Heart left ventricle (tissue), 16 donors: ENCODE data around the gene WWOX. TPM values are rescaled to one million over a fixed set of nuclear protein-coding genes. Genes with fewer than 3 reads are reported as not detected.
"Not testable (repeated sequence)": the region's sequence is repeated elsewhere in the genome, so short reads cannot be mapped to it uniquely, and the experiment has no call there.

Experiments
- ATAC-seq, 4 donors: fragments of 200-7000 bp; cut with Tn5 transposase; one replicate each; pipeline ENCODE4 v1.9.1; 2020 to 2022; ENCODE audit warnings: moderate library complexity in 4 of 4, mild to moderate bottlenecking in 3 of 4, moderate number of reproducible peaks in 1 of 4
- DNase-seq, 5 donors: peaks; one replicate each; pipeline ENCODE4 v3.0.0-alpha.2; 2020
- H3K27ac ChIP-seq, 12 donors: fragments of 200-600 bp; sonication (generic) in 4 of 12; one replicate each; pipeline versions ENCODE4 v1.5.0 to v1.8.0; 2016 to 2022; ENCODE audit warnings: mild to moderate bottlenecking in 2 of 12
- H3K27me3 ChIP-seq, 9 donors: fragments of 200-600 bp; sonication (generic) in 2 of 9; one replicate each; pipeline versions ENCODE4 v1.5.1 to v1.8.0; 2016 to 2022; ENCODE audit warnings: mild to moderate bottlenecking in 3 of 9
- H3K36me3 ChIP-seq, 9 donors: fragments of 200-600 bp; sonication (generic) in 2 of 9; one replicate each; pipeline versions ENCODE4 v1.5.0 to v1.8.0; 2018 to 2022; ENCODE audit warnings: mild to moderate bottlenecking in 2 of 9
- H3K4me1 ChIP-seq, 12 donors: fragments of 200-600 bp; sonication (generic) in 4 of 12; one replicate each; pipeline versions ENCODE4 v1.5.0 to v1.8.0; 2016 to 2022; ENCODE audit warnings: mild to moderate bottlenecking in 3 of 12
- H3K4me3 ChIP-seq, 12 donors: fragments of 200-600 bp; sonication (generic) in 4 of 12; one replicate each; pipeline versions ENCODE4 v1.5.0 to v1.8.0; 2017 to 2022; ENCODE audit warnings: mild to moderate bottlenecking in 9 of 12, moderate library complexity in 4 of 12
- H3K9me3 ChIP-seq, 12 donors: fragments of 200-600 bp; sonication (generic) in 4 of 12; one replicate each; pipeline versions ENCODE4 v1.5.0 to v1.8.0; 2016 to 2022; ENCODE audit warnings: mild to moderate bottlenecking in 1 of 12
- POLR2A ChIP-seq, 2 donors: fragments of 450-650 bp; IDR thresholded peaks; one replicate each; pipeline ENCODE4 v1.6.1; 2017; ENCODE audit warnings: antibody characterized with exemption in 2 of 2, mild to moderate bottlenecking in 2 of 2, moderate library complexity in 2 of 2
- WGBS, 4 donors: extraction: QIAGEN DNeasy Blood & Tissue Kit in 2 of 4; methylation state at CpG; one replicate each; pipeline versions ENCODE4 v1.1.5 to v1.1.7; 2013 to 2018; 5-methylcytosine and 5-hydroxymethylcytosine counted together
- intact Hi-C, 10 donors: fragments of 100-400 bp; cut with DNase I; formaldehyde crosslinking; loops; one replicate each; pipeline versions ENCODE4 v1.11.1 to v1.14.2; 2022
- long read RNA-seq, 3 donors: library from polyadenylated mRNA; unstranded; transcript quantifications; one replicate each; pipeline ENCODE4 v2.0.0, GENCODE V29; 2020 to 2021
- polyA plus RNA-seq, 2 donors: library from polyadenylated mRNA; stranded (reverse); fragments of 200-250 nt; gene quantifications; one replicate each; pipeline ENCODE4 v1.2.3, GENCODE V29; 2013
- total RNA-seq, 9 donors: library from RNA; depleted of rRNA in 2 of 9; stranded (reverse); fragments of >200 nt in 2 of 9; fragmentation: NEBNext Ultra II Directional in 3 of 9; extraction: Animal tissue kit (Norgen Biotek cat#: 25700) in 3 of 9; gene quantifications; one replicate each; pipeline versions ENCODE4 v1.1.0 to v1.2.4, GENCODE V29; 2016 to 2023
- TF ChIP-seq, protein P1 (sequence below), 12 donors: fragments of 200-600 bp; sonication (generic) in 4 of 12; IDR thresholded peaks; one replicate each; pipeline versions ENCODE4 v1.5.0 to v1.8.0; 2018 to 2022; ENCODE audit warnings: antibody characterized with exemption in 12 of 12, mild to moderate bottlenecking in 5 of 12
- donor health status: ischemic (EF 13 %, LVEDD 7.1; RV severe dilation, severe dysfunction).
- donor health status: healthy with polysubstance abuse.
- donor health status: DM: no; HTN: yes; CAD: no.
- donor health status: DM: no; HTN: no; CAD: no.
- donor health status: ischemic (EF 25% LVEDD 6.9; RV normal size, moderate dysfunction).
- donor health status: ischemic (EF 25% LVEDD 5.7; RV mildly dilated, moderate dysfunction).
- donor health status: healthy.
- donor health status: DM: yes; HTN: yes; CAD: no.
- donor health status: ischemic (EF 35%, LVEDD 5.7; RV mildly dilated, moderate dysfunction).
- donor health status: nonischemic (EF 11% LVEDD 7.7; RV severe dilation, severe dysfunction).
- donor health status: DM: yes; HTN: yes; CAD: no.
- donor health status: PGD.
- donor health status: ischemic (EF 29% LVEDD 5.4; RV normal size, mild dysfunction).
- donor health status: nonischemic (EF 23%, LVEDD 6.1; RV moderate dilation, normal function).

WWOX gene
- 10 to 100 TPM in 5 of 9 donors, 1 to 10 TPM in 4; 4.3 to 18.3 (median 10.1) TPM for total RNA-seq
- 1 to 10 TPM; 4.3 to 4.4 TPM for polyA plus RNA-seq
- long read RNA-seq, donor 1, partial matches to known transcripts, result 0 of 7 reads
- long read RNA-seq, donor 1, other reads (novel, unspliced or antisense), result 5 of 7 reads
- long read RNA-seq, donor 2, partial matches to known transcripts, result 1 of 6 reads
- long read RNA-seq, donor 2, other reads (novel, unspliced or antisense), result 2 of 6 reads
- long read RNA-seq, donor 3, result 0 reads

DNA sequence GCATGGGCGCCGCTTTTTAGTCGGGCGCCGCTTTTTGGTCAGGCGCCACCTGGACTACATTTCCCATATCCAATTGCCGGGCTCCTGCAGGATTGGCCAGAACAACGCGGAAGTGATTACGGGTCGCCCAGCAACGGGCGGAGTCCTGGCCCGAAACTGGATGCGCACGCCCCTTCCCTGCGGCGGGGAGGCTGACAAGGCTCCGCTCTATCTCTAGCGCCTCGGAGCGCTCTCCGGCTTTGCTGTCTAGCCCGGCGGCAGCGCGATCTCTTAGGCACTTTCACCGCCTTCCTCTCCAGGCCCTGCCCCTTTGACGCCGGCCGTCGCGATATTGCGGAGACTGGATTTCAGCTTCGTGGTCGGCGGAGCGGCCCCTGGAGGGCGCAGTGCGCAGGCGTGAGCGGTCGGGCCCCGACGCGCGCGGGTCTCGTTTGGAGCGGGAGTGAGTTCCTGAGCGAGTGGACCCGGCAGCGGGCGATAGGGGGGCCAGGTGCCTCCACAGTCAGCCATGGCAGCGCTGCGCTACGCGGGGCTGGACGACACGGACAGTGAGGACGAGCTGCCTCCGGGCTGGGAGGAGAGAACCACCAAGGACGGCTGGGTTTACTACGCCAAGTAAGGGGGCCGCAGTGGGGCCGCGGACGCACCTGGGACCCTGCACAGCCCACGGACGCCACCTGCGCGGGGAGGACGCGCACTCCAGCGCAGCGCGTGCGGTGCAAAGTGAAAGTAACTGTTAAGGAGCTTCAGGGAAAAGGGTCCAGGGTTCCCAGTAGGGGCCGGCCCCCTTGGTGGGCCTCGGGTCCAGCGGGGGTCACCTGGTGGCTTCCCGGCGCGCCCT lies at the start of gene WWOX:
TSS of gene WWOX (plus strand) at position 384 of the 841 bp plus-strand sequence.
- no peaks in the 10 kb centered on the region for H3K9me3 ChIP-seq
- intact Hi-C loops, result loop anchor here in 5 of 10 donors (2.0 to 10.0 kb wide), 6 partner anchors 53 to 865 kb away; partner anchors contain the start of gene NUDT7 (in 1 of the 5)
- ATAC-seq (peak; percentile 96 to 98 (median 98)), DNase-seq (peak; percentile 95 to 98 (median 97))
- peaks cover 0 to 6% (median 0%) of the 10 kb centered on the region in 9 donors for H3K27me3 ChIP-seq
- H3K27ac ChIP-seq, result peak within 1 kb of the TSS; percentile 60 to 94 (median 87)
- peak within 1 kb of the TSS; percentile 71 to 100 (median 90) for H3K4me3 ChIP-seq
- H3K4me1 ChIP-seq, result peaks cover 0 to 17% (median 8%) of the 10 kb centered on the region in 12 donors
- 0 to 1% (median 0%) methylated on average over 31 to 84 of the region's 84 CpGs for WGBS, 4 donors
- TF ChIP-seq, protein P1, sequence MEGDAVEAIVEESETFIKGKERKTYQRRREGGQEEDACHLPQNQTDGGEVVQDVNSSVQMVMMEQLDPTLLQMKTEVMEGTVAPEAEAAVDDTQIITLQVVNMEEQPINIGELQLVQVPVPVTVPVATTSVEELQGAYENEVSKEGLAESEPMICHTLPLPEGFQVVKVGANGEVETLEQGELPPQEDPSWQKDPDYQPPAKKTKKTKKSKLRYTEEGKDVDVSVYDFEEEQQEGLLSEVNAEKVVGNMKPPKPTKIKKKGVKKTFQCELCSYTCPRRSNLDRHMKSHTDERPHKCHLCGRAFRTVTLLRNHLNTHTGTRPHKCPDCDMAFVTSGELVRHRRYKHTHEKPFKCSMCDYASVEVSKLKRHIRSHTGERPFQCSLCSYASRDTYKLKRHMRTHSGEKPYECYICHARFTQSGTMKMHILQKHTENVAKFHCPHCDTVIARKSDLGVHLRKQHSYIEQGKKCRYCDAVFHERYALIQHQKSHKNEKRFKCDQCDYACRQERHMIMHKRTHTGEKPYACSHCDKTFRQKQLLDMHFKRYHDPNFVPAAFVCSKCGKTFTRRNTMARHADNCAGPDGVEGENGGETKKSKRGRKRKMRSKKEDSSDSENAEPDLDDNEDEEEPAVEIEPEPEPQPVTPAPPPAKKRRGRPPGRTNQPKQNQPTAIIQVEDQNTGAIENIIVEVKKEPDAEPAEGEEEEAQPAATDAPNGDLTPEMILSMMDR (IDR thresholded peaks at IDR 0.05), result peak in 4 of 12 donors; percentile 36 to 89 (median 84)
- peak in 1 of 2 donors; percentile 81 for TF ChIP-seq POLR2A (IDR thresholded peaks at IDR 0.05)
- no peaks in the 10 kb centered on the region for H3K36me3 ChIP-seq

DNA sequence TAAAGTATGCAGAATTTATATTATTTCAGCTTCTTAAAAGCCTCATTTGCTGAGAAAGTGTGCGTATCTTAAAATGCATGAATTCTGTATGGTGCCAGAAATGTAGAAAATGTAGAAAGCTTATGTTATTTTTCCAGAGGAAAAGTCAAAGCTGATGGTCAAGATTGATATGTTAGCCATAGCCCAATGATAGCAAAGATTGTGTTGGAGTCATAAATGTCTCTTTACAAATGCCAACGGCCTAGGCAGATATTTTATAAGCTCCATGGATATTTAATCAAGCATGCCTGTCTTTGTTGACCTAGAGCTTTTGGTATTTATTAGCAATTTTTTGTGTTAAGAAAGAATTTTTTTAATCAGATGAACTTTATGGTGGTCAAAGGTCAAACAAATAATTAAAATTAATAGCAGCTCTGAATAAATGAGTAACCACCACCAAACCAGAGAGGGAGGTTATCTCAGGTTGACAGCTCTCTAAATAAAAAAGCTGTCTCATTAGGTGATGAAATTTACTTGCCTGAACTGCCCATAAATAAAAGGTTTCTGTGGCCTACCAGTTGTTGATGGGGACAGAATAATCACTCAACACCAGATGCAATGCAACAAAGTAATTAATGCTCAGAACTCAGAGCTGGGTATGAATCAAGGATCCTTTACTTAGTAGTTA lies 48.6 kb upstream of the WWOX start:
- Histone ChIP-seq H3K36me3 (no peaks in the 10 kb centered on the region), H3K27me3 (peaks cover 0 to 10% (median 0%) of the 10 kb centered on the region in 9 donors), H3K4me1 (peaks cover 0 to 3% (median 0%) of the 10 kb centered on the region in 12 donors), H3K27ac (no peak overlapping the region), H3K9me3 (no peaks in the 10 kb centered on the region), H3K4me3 (no peak overlapping the region)
- DNase-seq, result no peak
- intact Hi-C loops, result no loop called here
- no peak for ATAC-seq
- 40 to 80% (median 78%) methylated on average over 2 of the region's 2 CpGs for WGBS, 4 donors
- TF ChIP-seq, protein P1 (IDR thresholded peaks at IDR 0.05), result no peak
- no peak for TF ChIP-seq POLR2A (IDR thresholded peaks at IDR 0.05)

DNA sequence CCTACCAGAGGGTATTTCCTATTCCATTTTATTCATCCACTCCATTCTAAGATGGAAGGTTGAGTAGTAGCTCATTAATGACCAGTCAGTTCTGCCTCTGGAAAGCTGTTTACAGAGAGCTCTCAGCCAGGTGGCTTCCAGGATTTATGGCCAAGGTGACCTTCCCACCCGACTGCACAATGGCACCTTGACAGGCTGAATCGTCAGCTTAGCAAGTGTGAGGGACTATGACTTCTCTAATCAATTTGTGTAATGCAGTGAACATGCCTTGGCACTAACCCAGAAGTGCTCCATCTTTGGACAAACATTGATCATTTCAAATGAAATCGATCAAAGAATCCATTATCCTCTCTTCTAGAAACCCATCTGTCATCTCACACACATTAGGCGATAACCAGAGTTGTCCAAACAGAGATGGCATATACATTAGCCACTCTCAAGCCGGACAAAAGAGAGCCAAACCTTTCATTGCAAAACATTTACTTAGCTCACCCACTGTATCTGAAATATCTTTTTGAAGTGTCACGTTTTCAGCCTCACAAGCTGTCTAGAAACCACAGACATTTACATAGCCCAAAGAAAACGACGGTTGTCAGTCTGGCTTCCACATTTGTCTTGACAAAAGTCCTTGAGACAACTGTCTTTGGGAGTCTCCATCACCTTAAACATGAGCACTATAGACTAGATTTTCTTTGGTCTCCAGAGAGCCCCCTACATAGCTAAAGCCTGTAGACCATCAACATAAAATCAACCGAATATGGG lies 41.5 kb upstream of the WWOX start:
- ATAC-seq (no peak), DNase-seq (no peak)
- WGBS, 4 donors, result 78 to 81% (median 80%) methylated on average over 9 of the region's 9 CpGs
- Histone ChIP-seq H3K36me3 (no peaks in the 10 kb centered on the region), H3K27me3 (peaks cover 0 to 10% (median 0%) of the 10 kb centered on the region in 9 donors), H3K9me3 (no peaks in the 10 kb centered on the region), H3K4me3 (no peak overlapping the region), H3K27ac (no peak overlapping the region), H3K4me1 (no peaks in the 10 kb centered on the region)
- intact Hi-C loops, result no loop called here
- TF ChIP-seq, protein P1 (IDR thresholded peaks at IDR 0.05), result no peak
- no peak for TF ChIP-seq POLR2A (IDR thresholded peaks at IDR 0.05)

DNA sequence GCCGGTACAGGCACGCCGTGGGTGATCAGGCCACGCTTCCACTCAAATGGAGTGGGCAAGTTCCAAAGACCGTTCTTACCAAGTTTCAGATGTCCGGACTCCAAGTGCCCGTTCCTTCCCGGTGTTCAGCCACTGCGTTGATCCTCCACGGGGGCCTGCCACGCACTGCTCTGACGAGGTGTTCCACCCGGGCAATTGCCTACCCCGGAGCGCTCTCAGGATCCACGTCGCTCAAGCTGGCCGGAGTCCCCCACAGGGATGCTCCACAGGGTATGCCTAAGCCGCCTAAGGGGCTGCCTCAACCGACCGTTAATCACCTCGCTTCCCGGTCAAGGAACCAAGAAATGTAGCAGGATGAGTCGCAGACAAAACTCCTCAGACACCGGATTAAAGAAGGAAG lies 39.6 kb upstream of the WWOX start:
- H3K4me3 ChIP-seq, H3K4me1 ChIP-seq, intact Hi-C loops, H3K27me3 ChIP-seq, H3K9me3 ChIP-seq, ATAC-seq, DNase-seq, H3K27ac ChIP-seq, H3K36me3 ChIP-seq: not testable (repeated sequence)
- WGBS, 4 donors, result 78 to 84% (median 81%) methylated on average over 24 to 25 of the region's 25 CpGs
